Kidney capillary endothelial cell (primary cell): ENCODE data around the gene PLEKHA3.
A peak's percentile ranks its signal among the peaks of the same experiment; 100 is the strongest.
"Not testable (repeated sequence)": the region's sequence is repeated elsewhere in the genome, so short reads cannot be mapped to it uniquely, and the experiment has no call there.

ENCODE experiments used
- DNase-seq: peaks from one replicate; pipeline ENCODE4 v3.0.0-alpha.2; 2018; ENCODE audit warnings: low spot score

The PLEKHA3 gene

DNA sequence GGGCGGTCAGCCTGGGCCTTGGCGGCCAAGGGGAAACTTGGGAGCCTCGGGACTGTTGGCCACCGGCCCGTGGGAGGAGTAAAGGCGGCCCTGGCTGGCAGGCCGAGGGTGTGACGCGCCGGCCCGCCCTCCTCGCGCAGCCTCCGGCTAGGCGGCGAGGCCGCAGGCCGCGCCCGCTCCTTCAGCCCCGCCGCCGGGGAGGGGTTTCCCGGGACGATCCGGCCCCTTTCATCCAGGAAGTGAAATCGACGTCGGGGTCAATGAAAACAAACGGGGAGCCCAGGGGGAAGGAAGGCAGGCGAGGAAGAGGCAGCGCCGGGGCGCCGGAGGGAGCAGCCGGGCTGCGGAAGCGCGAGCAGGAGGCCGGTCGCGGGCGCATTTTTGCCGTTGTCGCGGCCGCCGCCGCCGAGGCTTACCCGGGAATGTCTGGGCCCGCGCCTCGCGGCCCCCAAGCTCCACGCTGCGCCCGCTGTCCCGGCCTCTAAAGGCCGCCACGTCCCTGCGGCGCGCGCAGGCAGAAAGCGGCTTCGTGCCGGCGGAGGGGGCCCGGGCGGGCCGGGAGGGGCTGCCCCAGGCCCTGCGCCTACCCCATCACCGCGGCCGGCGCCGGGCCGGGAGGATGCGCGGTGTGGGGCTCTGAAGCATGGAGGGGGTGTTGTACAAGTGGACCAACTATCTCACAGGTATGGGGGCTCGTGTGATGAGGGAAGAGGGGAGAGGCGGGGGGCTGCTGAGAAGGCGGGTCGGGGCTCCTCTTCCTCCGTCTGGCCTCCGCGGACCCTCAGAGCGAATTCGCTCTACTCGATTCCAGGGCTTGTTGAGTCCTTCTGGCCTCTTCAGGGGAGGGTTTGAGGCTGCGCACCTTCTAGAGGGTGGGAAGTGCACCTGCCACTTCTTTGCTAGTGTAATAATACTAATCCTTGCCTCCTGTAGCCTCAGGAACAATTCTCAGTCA lies at the start of gene PLEKHA3:
Gene PLEKHA3, plus strand, starts transcription at position 231 of the 955 bp plus-strand sequence. Its CDS starts 413 bp downstream, at position 644.
- peak; percentile 94 for DNase-seq

- no peak for DNase-seq
Measured at GRCh38 chr2:178436662-178437061, 43.6 kb upstream of the PLEKHA3 start.

DNA sequence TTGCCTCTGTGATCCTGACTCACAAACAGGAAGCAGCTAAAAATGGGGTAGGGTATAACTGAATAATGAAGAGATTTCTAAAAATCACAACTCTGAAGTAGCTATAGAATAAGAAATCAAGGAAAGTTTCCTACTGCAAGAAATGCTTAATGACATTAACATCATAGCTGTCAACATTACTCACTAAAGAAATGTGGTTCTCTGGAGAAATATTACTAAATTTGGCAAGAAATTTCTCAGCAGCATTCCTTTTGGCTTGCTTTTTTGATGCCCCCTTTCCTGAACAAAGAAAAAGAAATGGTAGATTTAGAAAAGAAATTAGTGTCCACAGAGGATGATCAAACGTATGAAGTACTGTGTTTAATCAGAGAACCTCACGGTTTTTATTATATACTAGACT lies 38.8 kb upstream of the PLEKHA3 start:
- DNase-seq = no peak

GRCh38 chr2:178448968-178449661 lies 31.1 kb upstream of the PLEKHA3 start:
- DNase-seq = no peak

DNA sequence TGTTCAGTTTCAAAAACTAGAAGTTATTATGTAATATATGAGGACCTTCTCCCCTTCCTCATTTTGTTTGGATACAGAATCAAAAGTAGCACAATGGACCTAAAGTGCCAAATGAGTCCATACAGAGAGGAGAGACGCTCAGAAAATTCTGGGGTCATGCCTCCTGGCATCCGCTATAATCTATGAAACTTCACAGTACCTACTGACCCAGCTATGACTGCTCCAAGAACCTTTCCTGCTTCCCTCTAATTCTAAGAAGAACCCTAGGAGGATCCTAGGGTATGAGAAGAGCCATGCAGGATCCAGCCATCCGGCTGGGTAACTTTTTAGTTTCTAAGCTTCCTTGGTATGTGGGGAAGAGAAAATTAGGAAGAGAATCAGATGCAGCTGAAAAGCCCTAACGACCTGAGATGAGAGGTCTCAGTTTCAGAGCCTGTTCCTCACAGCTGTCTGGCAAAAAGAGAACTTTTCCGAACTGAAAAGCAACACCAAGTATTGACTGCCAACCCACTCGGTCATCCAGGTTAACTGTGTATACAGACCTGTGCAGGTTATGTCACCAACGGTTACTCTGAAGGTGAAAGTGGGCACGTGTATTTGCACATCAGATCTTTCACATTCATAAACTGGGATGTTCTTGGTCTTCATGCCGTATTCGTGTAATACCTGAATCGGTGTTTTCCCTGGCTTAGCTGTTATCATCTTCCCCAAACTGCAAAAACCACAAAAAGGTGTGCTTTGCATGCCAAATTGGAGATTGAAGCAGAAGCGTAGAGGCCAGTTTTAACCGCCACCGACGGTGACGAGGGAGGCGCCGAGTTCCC lies 30.3 kb upstream of the PLEKHA3 start:
- DNase-seq = peak; percentile 10

DNA sequence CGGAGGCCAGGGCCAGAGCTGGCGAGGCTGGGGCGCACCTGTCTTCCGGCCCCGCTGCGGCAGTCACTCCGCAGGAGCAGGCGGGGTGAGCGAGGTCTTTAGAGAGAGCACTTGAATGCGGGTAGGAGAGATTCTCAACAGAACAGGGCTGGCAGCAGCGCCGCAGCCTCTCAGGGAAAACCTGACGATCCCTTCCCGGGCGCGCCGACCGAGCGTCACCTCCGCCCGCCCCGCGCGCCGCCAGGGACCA lies 29.8 kb upstream of the PLEKHA3 start:
- no peak for DNase-seq

DNA sequence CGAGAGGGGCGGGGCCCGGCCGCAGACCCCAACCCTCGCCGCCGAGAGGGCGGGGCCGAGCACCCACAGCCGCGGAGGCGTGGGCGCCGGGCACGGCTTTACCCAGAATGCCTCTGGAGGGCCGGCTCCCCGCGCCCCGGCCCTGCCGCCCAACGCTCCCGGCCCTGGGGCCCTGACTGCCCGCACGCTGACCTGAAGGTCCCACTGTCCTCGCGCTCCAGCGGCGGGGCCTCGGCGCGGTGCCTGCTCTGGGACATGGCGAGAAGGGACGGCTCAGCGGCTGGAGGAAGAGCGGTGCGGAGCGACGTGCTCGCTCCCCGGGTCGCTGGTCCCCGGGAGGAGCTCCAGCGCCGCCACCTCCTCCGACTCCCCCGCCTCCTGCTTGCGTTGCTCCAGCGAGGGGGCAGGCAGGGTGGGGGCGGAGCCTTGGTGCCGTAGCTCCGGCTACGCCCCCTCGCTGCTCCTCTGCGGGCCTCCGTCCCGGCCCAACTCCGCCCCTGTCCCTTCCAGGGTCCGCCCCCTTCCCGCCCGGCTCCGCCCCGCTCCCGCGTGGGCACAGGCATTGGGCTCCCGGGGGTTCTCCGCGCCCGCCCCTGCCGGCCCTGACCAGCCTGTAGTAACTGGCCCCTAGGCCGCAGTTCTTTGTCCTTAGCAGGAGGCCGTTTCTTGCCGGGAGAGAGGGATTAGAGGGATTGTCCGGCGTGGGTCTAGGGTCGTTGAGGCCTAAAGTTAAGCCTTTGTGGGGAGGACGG lies 29.3 kb upstream of the PLEKHA3 start, which contains the start of the genes PJVK and PRKRA:
Gene PJVK, plus strand, starts transcription at position 605 of the 752 bp plus-strand sequence. CDS start 2,032 bp downstream, outside the sequence.
Gene PRKRA, minus strand, starts transcription at position 402 of the 752 bp plus-strand sequence. Its CDS starts 145 bp downstream, at position 257.
- peak; percentile 94 for DNase-seq

DNA sequence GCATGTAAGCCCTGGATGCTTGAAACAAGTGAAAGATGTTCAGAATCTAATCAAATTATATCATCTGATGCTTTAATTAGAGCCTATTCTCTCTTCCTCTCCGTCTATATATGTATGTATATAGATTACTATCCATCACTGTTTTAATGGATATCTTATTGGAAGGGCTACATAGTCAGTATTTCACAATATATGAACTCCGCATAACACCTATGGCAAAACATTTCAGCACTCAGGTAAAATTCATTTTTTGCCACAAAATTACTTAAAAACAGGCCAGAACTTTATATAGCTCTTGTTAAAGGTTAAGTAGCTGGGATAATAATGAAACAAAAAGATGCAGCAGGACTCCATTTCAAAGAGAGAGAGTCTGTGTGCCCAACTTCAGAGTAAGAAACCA lies 27.9 kb upstream of the PLEKHA3 start:
- no peak for DNase-seq

- DNase-seq = no peak
Measured at GRCh38 chr2:178452870-178453269, 27.4 kb upstream of the PLEKHA3 start.

- no peak for DNase-seq
Measured at GRCh38 chr2:178455947-178456346, 24.3 kb upstream of the PLEKHA3 start.

- DNase-seq = no peak
Measured at GRCh38 chr2:178457390-178457886, 22.8 kb upstream of the PLEKHA3 start.

DNA sequence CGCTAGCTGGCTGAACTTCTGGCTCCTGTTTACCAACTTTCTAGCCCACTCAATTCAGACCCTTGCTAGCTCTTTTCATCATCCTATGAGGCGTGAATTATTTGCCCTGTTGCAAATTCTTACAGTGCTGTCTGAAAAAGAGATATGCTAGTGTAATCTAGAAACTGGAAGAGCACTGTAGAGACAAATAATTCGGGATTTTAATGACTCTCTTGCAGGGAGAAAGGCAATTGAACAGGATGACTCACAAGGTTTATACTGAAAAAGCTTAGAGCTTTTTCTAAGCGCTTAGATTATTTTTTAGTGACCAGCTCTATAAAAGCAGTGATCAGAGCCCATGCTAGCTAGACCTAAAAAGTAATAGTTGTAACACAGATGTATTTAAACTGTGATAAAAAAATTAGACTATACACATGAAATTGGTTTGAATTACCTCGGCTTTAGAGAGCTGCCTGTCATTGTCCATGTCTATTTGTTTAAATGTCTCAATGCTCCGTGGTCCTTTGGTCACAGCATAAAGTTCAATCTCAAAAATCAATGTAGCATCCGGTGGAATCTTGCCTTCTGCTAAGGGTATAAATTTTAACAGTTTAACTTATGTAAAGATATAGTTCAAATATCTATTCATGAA lies 10.9 kb upstream of the PLEKHA3 start:
- DNase-seq = no peak

DNA sequence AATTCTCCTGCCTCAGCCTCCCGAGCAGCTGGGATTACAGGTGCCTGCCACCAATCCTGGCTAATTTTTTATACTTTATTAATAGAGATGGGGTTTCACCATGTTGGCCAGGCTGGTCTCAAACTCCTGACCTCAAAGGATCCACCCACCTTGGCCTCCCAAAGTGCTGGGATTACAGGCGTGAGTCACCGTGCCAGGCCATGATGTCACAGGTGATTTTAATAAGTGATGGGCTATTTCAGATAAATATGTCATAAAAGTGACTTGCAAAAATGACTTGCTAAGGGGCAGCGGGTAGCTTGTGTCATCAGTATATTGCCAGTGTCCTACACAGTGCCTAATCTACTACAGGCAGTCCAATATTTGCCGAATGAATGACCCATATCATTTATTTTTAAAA lies 8.9 kb upstream of the PLEKHA3 start:
- DNase-seq = not testable (repeated sequence)

GRCh38 chr2:178473373-178473772 lies 6.9 kb upstream of the PLEKHA3 start:
- DNase-seq = no peak

GRCh38 chr2:178473931-178474330 lies 6.3 kb upstream of the PLEKHA3 start:
- DNase-seq = no peak

DNA sequence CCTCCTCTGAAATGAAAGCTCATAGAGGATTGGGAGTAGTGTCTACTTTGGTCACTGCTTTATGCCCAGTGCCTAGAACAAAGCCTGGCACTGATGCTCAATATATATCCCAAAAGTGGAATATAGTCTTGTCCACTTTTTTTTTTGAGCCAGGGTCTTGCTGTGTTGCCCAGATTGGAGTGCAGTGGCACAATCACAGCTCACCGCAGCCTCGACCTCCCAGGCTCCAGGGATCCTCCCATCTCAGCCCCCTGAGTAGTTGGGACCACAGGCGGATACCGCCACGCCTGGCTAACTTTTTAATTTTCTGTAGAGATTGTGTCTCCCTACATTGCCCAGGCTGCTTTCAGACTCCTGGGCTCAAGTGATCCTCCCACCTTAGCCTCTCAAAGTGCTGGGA lies 5.7 kb upstream of the PLEKHA3 start:
- no peak for DNase-seq

- no peak for DNase-seq
Measured at GRCh38 chr2:178476477-178476876, 3.8 kb upstream of the PLEKHA3 start.

DNA sequence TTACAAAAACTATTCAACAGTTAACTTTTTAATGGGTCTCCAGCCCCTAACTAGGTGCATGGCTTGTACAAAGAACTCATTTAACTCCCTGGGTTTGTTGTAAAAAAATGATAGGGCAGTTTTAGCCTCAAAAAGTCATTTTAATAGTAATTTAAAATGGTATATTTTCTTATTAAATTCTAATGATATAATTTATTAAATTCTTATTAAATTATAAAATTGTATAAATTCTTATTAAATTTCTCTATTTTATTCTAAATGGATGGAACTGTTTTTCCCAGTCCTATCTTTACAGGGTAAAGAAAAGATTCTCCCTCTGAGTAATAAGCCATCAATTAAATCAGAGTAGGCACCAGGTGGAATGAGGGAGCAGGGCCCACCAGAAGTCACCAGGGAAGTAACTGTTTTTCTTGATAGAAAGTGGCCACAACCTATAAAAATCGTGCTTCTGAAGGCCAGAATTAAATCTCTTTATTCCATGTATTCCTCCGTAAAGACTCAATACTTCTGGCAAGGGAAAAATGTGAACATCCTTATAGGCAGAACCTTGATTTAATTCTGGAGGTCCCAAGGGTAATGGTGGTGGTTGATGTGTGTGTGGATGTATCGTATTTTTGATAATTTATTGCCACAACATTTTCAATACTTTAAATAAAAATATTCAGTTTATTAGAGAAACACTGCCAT lies 2.7 kb upstream of the PLEKHA3 start:
- DNase-seq = peak; percentile 8

DNA sequence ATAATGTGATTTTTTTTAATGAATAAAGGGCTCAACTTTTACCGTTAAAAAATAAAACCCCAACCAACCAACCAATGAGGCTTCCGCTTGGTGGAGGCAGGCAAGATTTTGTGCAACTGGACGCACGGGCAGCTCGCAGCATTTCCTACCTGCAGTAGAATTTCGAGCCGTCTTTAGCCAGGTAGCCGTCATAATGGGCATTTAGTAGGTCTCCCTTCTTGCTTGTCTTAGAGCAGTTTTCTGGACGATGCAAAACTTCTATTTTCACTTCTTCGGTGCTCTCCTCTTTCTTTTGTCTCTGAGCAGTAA lies 2.2 kb upstream of the PLEKHA3 start:
- peak; percentile 10 for DNase-seq
